Lower lobe of right lung (tissue), 2 donors: ENCODE results near the gene PCGF2. TPM values are rescaled to one million over a fixed set of nuclear protein-coding genes. Genes with fewer than 3 reads are reported as not detected.

Experiments
- ATAC-seq, 2 donors: fragments of 200-7000 bp; cut with Tn5 transposase; one replicate each; pipeline ENCODE4 v1.9.1; 2020 to 2022; ENCODE audit warnings: mild to moderate bottlenecking in 2 of 2, moderate library complexity in 2 of 2
- DNase-seq: peaks from one replicate; pipeline ENCODE4 v3.0.0-alpha.2; 2020
- H3K27ac ChIP-seq: fragments of 200-600 bp; one replicate; pipeline ENCODE4 v1.8.0; 2022
- H3K27me3 ChIP-seq: fragments of 200-600 bp; one replicate; pipeline ENCODE4 v1.8.0; 2022; ENCODE audit warnings: low read depth
- H3K36me3 ChIP-seq: fragments of 200-600 bp; one replicate; pipeline ENCODE4 v1.8.0; 2022; ENCODE audit warnings: mild to moderate bottlenecking
- H3K4me1 ChIP-seq: fragments of 200-600 bp; one replicate; pipeline ENCODE4 v1.8.0; 2022
- H3K4me3 ChIP-seq: fragments of 200-600 bp; one replicate; pipeline ENCODE4 v1.8.0; 2022; ENCODE audit warnings: mild to moderate bottlenecking
- H3K9me3 ChIP-seq: fragments of 200-600 bp; one replicate; pipeline ENCODE4 v1.8.0; 2022
- intact Hi-C: fragments of 100-400 bp; cut with DNase I; formaldehyde crosslinking; loops from one replicate; pipeline ENCODE4 v1.11.0; 2022
- long read RNA-seq: library from polyadenylated mRNA; unstranded; transcript quantifications from one replicate; pipeline ENCODE4 v2.0.0, GENCODE V29; 2021
- total RNA-seq: library from RNA; stranded (reverse); fragmentation: NEBNext Ultra II Directional; extraction: Animal tissue kit (Norgen Biotek cat#: 25700); gene quantifications from one replicate; pipeline ENCODE4 v1.2.1, GENCODE V29; 2021
- TF ChIP-seq, protein P1 (sequence below): fragments of 200-600 bp; IDR thresholded peaks from one replicate; pipeline ENCODE4 v1.8.0; 2022; ENCODE audit warnings: antibody characterized with exemption, mild to moderate bottlenecking
- donor health status: DM: no; HTN: yes; CAD: no; lungs with severe emphysema.

Gene PCGF2
- 53.5 TPM for total RNA-seq
- long read RNA-seq, partial matches to known transcripts, result 9 of 17 reads
- long read RNA-seq, other reads (novel, unspliced or antisense), result 8 of 17 reads

DNA sequence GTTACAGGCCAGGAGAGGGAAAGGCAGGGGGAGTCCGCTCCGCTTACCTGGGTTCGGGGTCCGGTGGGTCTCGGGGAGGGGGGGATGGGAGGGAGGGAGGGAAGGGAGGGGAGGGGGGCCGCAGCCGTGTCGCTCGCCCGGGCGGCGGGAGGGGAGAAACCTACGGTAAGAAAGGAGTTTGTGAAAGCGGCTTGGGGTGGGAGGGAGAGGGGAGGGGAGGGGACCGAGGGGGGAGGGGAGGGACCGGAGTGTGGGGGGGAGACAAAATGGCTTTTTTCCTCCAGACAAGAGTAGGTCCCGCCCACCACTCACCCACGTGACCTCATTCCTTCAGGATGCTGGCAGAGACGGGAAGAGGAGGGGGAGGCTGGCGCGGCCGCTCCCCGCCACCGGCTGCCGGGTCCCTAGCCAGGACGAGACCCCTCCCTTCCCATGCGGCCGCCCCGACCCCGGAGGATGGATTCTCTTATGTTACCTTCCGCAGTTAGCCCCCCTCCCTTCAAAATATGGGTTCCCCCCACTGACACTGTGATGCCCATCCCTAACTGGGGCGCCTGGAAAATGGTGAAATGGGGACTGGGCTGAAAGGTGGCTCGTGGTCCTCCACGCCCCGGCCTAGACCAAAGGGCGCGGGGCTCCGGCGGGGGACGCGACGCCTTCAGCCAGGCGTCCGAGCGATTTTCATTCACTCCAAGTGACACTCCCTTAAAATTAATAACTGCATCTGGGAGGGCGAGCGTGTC is at the start of gene PCGF2:
Gene PCGF2, minus strand, starts transcription at position 188 of the 743 bp plus-strand sequence. CDS start 7,934 bp downstream, outside the sequence.
- Histone ChIP-seq H3K4me1 (peaks cover 67% of the 10 kb centered on the region), H3K36me3 (no peaks in the 10 kb centered on the region), H3K9me3 (no peaks in the 10 kb centered on the region), H3K27ac (peak within 1 kb of the TSS; percentile 89), H3K4me3 (peak within 1 kb of the TSS; percentile 95), H3K27me3 (peaks cover 7% of the 10 kb centered on the region)
- ATAC-seq (peak; percentile 16 to 47), DNase-seq (peak; percentile 95)
- intact Hi-C loops, result no loop called here
- TF ChIP-seq, protein P1, sequence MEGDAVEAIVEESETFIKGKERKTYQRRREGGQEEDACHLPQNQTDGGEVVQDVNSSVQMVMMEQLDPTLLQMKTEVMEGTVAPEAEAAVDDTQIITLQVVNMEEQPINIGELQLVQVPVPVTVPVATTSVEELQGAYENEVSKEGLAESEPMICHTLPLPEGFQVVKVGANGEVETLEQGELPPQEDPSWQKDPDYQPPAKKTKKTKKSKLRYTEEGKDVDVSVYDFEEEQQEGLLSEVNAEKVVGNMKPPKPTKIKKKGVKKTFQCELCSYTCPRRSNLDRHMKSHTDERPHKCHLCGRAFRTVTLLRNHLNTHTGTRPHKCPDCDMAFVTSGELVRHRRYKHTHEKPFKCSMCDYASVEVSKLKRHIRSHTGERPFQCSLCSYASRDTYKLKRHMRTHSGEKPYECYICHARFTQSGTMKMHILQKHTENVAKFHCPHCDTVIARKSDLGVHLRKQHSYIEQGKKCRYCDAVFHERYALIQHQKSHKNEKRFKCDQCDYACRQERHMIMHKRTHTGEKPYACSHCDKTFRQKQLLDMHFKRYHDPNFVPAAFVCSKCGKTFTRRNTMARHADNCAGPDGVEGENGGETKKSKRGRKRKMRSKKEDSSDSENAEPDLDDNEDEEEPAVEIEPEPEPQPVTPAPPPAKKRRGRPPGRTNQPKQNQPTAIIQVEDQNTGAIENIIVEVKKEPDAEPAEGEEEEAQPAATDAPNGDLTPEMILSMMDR, result no peak

DNA sequence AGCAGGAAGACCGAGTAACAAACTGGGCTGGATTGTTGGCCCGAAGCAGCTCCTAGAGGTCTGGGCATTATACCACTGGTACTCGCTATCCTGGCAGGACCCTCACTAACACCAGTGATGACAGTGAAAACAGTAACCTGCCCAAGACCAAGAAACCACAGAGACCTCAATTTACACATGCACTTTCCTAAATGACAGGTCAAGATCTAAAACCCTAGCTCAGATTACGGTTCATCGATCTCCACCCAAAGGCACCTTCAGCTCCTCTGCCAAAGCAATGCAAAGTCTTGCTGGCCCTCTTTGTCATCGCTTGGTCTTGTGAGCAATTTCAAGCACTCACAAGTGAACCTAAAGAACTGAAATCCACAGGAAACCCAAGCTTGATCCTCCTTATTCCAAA is 49.7 kb upstream of the PCGF2 start:
- intact Hi-C loops, result no loop called here
- Histone ChIP-seq H3K4me3 (peak overlapping the region; percentile 98), H3K27ac (peak overlapping the region; percentile 99), H3K4me1 (peaks cover 42% of the 10 kb centered on the region), H3K27me3 (no peaks in the 10 kb centered on the region), H3K36me3 (peaks cover 27% of the 10 kb centered on the region), H3K9me3 (no peaks in the 10 kb centered on the region)
- TF ChIP-seq, protein P1, result no peak
- ATAC-seq (no peak), DNase-seq (no peak)

DNA sequence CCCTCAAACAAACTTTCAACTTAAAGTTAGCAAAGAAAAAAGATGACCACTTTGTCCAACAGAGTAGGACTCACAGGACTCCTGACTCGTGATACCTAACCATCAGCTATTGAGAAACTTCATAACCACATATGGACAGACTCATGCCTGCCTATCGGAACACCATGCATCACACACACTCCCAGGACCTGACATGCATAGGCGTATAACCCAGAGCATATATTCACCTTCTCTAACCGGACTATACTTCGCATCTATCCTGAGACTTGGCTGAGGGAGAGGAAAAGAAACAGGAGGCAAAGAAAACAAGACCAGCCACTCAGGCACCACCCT is 49.0 kb upstream of the PCGF2 start:
- H3K36me3 ChIP-seq, result peaks cover 26% of the 10 kb centered on the region
- no peak overlapping the region for H3K27ac ChIP-seq
- no peak for ATAC-seq
- H3K4me3 ChIP-seq, result peak overlapping the region; percentile 98
- intact Hi-C loops, result no loop called here
- TF ChIP-seq, protein P1, result no peak
- H3K4me1 ChIP-seq, result peaks cover 42% of the 10 kb centered on the region
- H3K9me3 ChIP-seq, result no peaks in the 10 kb centered on the region
- no peaks in the 10 kb centered on the region for H3K27me3 ChIP-seq
- no peak for DNase-seq

DNA sequence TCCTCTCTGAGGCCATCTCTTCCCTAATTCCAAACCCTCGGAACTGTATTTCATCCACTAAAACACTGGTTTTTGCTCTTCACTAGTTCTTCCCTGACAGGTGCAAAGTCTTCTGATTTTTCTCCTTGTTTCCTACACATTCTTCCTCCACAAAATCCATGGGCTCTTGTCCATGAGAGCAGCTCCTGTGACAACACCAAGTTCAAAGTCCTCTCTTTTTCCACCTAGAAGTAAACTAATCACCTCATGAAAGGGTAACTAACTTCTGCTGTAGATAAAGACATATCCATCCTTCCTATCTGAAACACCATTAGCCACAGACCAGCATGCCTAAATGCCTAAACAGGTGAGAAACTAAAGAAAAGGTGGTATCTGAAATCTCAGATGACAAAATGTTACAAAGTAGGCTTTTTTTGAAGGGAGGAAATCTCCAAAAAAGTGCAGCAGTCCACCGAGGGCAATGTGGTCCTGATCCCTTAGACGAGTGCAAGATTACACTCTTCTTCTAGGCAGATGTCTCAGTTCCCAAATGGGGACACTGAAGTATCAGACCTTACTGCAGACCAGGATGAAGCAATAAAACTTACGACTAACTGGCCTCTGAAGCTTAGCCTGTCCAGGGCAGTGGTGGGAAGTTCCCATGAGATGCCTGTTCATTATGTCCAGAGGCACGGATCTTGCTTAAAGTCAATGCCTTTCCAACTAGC is 48.5 kb upstream of the PCGF2 start:
- Histone ChIP-seq H3K4me3 (peak overlapping the region; percentile 98), H3K27ac (no peak overlapping the region), H3K27me3 (no peaks in the 10 kb centered on the region), H3K4me1 (peaks cover 42% of the 10 kb centered on the region), H3K9me3 (no peaks in the 10 kb centered on the region), H3K36me3 (peaks cover 23% of the 10 kb centered on the region)
- intact Hi-C loops, result no loop called here
- TF ChIP-seq, protein P1, result no peak
- ATAC-seq (no peak), DNase-seq (no peak)

DNA sequence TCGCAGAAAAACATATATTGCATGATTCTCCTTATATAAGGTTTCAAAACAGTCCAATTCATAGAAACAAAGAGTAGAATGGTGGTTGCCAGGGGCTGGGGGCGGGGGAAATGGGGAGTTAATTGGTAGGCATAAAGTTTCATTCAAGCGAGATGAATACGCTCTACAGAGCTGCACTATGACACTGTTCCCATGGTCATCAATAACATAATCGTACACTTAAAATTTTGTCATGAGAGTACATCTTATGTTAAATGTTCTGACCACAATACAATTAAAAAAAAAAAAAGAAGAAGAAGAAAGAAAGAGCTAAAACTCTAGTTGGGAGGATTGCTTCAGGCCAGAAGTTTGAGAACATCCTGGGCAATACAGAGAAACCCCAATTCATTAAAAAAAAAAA is 46.1 kb upstream of the PCGF2 start:
- Histone ChIP-seq H3K36me3 (peaks cover 16% of the 10 kb centered on the region), H3K27me3 (no peaks in the 10 kb centered on the region), H3K27ac (no peak overlapping the region), H3K4me3 (no peak overlapping the region), H3K9me3 (no peaks in the 10 kb centered on the region), H3K4me1 (peaks cover 50% of the 10 kb centered on the region)
- DNase-seq (no peak), ATAC-seq (no peak)
- TF ChIP-seq, protein P1, result no peak
- intact Hi-C loops, result no loop called here
